ENCODE results near the gene TMEM205.

Gene TMEM205

GRCh38 chr19:11373166-11373884 lies 27.3 kb upstream of the TMEM205 start:
- peaks cover 0 to 15% (median 6%) of the 10 kb centered on the region in 4 experiments for H3K36me3 ChIP-seq (ENCODE audit: control insufficient read depth in 4 of 4, insufficient read depth in 4 of 4, low read length in 3 of 4)
- peak; percentile 40 to 71 (median 64) for DNase-seq
- H3K9me3 ChIP-seq (ENCODE audit: control extremely low read depth in 1 of 5, control insufficient read depth in 4 of 5, insufficient read depth in 2 of 5, low read depth in 1 of 5, low read length in 4 of 5), result no peaks in the 10 kb centered on the region
- peak overlapping the region in 1 of 2 experiments; percentile 46 for H3K27ac ChIP-seq (ENCODE audit: insufficient read depth in 1 of 2, low read depth in 1 of 2, low read length in 2 of 2, poor library complexity in 1 of 2, severe bottlenecking in 2 of 2)
- 68% methylated on average over 6 of the region's 10 CpGs for WGBS (ENCODE audit: insufficient coverage)
- H3K27me3 ChIP-seq (replicated peaks in 2 of 5; ENCODE audit: control insufficient read depth in 4 of 5, insufficient read depth in 5 of 5, low read length in 4 of 5), result no peaks in the 10 kb centered on the region
- POLR2A ChIA-PET, result interaction anchor here (2.4 kb wide), 1 partner anchor 27 kb away, joined by 10 read pairs; the partner anchor contains the start of genes CCDC159 and TMEM205
- peaks cover 15 to 47% (median 41%) of the 10 kb centered on the region in 4 experiments for H3K4me1 ChIP-seq (ENCODE audit: control extremely low read depth in 1 of 4, control insufficient read depth in 4 of 4, insufficient read depth in 4 of 4, low read length in 3 of 4)
- peak overlapping the region in 5 of 7 experiments; percentile 67 to 94 (median 89) for H3K4me3 ChIP-seq (ENCODE audit: control insufficient read depth in 1 of 7, extremely low read depth in 1 of 7, insufficient read depth in 4 of 7, low read depth in 2 of 7, low read length in 6 of 7)
- CTCF ChIA-PET, result interaction anchor here (0.7 to 2.1 kb wide), 6 partner anchors 11 to 84 kb away, joined by 3 to 7 read pairs (median 4); partner anchors contain the start of gene RGL3

GRCh38 chr19:11370744-11371143 lies 24.7 kb upstream of the TMEM205 start:
- no peak overlapping the region for H3K4me3 ChIP-seq (ENCODE audit: control insufficient read depth in 1 of 7, extremely low read depth in 1 of 7, insufficient read depth in 4 of 7, low read depth in 2 of 7, low read length in 6 of 7)
- no peak overlapping the region for H3K27ac ChIP-seq (ENCODE audit: insufficient read depth in 1 of 2, low read depth in 1 of 2, low read length in 2 of 2, poor library complexity in 1 of 2, severe bottlenecking in 2 of 2)
- CTCF ChIA-PET, result interaction anchor here (1.1 kb wide), 1 partner anchor 10 kb away, joined by 3 read pairs; no protein-coding TSS in a partner anchor
- WGBS (ENCODE audit: insufficient coverage), result 100% methylated on average over 2 of the region's 2 CpGs
- POLR2A ChIA-PET, result no interaction called here
- no peaks in the 10 kb centered on the region for H3K27me3 ChIP-seq (replicated peaks in 2 of 5; ENCODE audit: control insufficient read depth in 4 of 5, insufficient read depth in 5 of 5, low read length in 4 of 5)
- H3K36me3 ChIP-seq (ENCODE audit: control insufficient read depth in 4 of 4, insufficient read depth in 4 of 4, low read length in 3 of 4), result peaks cover 0 to 26% (median 10%) of the 10 kb centered on the region in 4 experiments
- no peak for DNase-seq
- H3K9me3 ChIP-seq (ENCODE audit: control extremely low read depth in 1 of 5, control insufficient read depth in 4 of 5, insufficient read depth in 2 of 5, low read depth in 1 of 5, low read length in 4 of 5), result no peaks in the 10 kb centered on the region
- peaks cover 4 to 22% (median 19%) of the 10 kb centered on the region in 4 experiments for H3K4me1 ChIP-seq (ENCODE audit: control extremely low read depth in 1 of 4, control insufficient read depth in 4 of 4, insufficient read depth in 4 of 4, low read length in 3 of 4)

DNA sequence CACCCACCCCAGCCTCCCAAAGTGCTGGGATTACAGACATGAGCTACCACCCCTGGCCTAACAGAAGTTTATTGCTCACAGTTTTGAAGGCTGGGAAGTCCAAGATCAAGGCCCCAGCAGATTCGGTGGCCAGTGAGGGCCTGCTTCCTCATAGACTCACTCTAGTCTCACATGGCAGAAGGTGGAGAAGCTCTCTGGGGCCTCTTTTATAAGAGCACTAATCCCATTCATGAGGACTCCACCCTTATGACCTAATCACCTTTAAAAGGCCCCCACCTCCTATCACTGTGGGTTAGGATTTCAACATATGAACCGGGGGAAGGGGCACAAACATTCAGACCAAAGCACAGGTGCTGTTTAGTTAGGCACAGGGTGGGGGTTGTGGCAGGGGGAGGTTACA lies 21.5 kb upstream of the TMEM205 start:
- WGBS (ENCODE audit: insufficient coverage), result 86% methylated on average over 2 of the region's 2 CpGs
- Histone ChIP-seq H3K9me3 (ENCODE audit: control extremely low read depth in 1 of 5, control insufficient read depth in 4 of 5, insufficient read depth in 2 of 5, low read depth in 1 of 5, low read length in 4 of 5) (no peaks in the 10 kb centered on the region), H3K4me1 (ENCODE audit: control extremely low read depth in 1 of 4, control insufficient read depth in 4 of 4, insufficient read depth in 4 of 4, low read length in 3 of 4) (no peaks in the 10 kb centered on the region), H3K27ac (ENCODE audit: insufficient read depth in 1 of 2, low read depth in 1 of 2, low read length in 2 of 2, poor library complexity in 1 of 2, severe bottlenecking in 2 of 2) (no peak overlapping the region), H3K4me3 (ENCODE audit: control insufficient read depth in 1 of 7, extremely low read depth in 1 of 7, insufficient read depth in 4 of 7, low read depth in 2 of 7, low read length in 6 of 7) (no peak overlapping the region), H3K36me3 (ENCODE audit: control insufficient read depth in 4 of 4, insufficient read depth in 4 of 4, low read length in 3 of 4) (peaks cover 0 to 44% (median 13%) of the 10 kb centered on the region in 4 experiments), H3K27me3 (replicated peaks in 2 of 5; ENCODE audit: control insufficient read depth in 4 of 5, insufficient read depth in 5 of 5, low read length in 4 of 5) (no peaks in the 10 kb centered on the region)
- POLR2A ChIA-PET, result no interaction called here
- CTCF ChIA-PET, result interaction anchor here (0.7 to 2.8 kb wide), 7 partner anchors 8 to 107 kb away, joined by 3 to 12 read pairs (median 3); no protein-coding TSS in a partner anchor
- DNase-seq, result no peak

DNA sequence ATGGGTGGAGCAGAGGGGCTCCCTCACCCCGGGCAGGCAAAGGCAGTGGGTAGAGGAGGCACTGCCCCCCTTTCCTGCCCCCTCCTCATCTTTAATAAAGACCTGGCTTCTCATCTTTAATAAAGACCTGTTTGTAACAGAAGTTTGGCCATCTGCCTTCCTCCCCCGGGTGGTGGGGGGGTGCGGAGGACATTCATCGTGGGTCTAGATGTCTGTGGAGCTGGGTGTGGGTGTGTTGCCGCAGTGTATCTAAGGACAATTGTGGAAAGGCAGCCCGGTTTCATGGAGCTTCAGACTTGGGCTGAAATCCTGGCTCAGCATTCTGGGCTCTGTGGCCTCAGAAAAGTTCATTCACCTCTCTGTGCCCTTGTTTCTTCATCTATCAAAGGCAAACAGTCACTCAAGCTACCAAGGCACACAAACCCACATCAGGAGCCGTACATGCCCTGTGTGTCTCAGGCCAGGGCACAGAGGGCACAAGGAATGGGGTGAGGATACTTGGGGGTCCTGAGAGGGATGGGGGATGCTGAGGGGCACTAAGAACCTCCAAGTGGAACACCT lies 19.6 kb upstream of the TMEM205 start:
- Histone ChIP-seq H3K4me1 (ENCODE audit: control extremely low read depth in 1 of 4, control insufficient read depth in 4 of 4, insufficient read depth in 4 of 4, low read length in 3 of 4) (no peaks in the 10 kb centered on the region), H3K27ac (ENCODE audit: insufficient read depth in 1 of 2, low read depth in 1 of 2, low read length in 2 of 2, poor library complexity in 1 of 2, severe bottlenecking in 2 of 2) (no peak overlapping the region), H3K27me3 (replicated peaks in 2 of 5; ENCODE audit: control insufficient read depth in 4 of 5, insufficient read depth in 5 of 5, low read length in 4 of 5) (no peaks in the 10 kb centered on the region), H3K36me3 (ENCODE audit: control insufficient read depth in 4 of 4, insufficient read depth in 4 of 4, low read length in 3 of 4) (peaks cover 0 to 47% (median 13%) of the 10 kb centered on the region in 4 experiments), H3K9me3 (ENCODE audit: control extremely low read depth in 1 of 5, control insufficient read depth in 4 of 5, insufficient read depth in 2 of 5, low read depth in 1 of 5, low read length in 4 of 5) (no peaks in the 10 kb centered on the region), H3K4me3 (ENCODE audit: control insufficient read depth in 1 of 7, extremely low read depth in 1 of 7, insufficient read depth in 4 of 7, low read depth in 2 of 7, low read length in 6 of 7) (no peak overlapping the region)
- ChIA-PET POLR2A (interaction anchor here (0.6 kb wide), 1 partner anchor 43 kb away, joined by 3 read pairs; no protein-coding TSS in a partner anchor), CTCF (interaction anchor here (1.3 kb wide), 1 partner anchor 9 kb away, joined by 3 read pairs; the partner anchor contains the start of gene SWSAP1)
- DNase-seq, result no peak
- WGBS (ENCODE audit: insufficient coverage), result 100% methylated on average over 1 of the region's 7 CpGs

GRCh38 chr19:11364935-11365334 lies 18.9 kb upstream of the TMEM205 start:
- Histone ChIP-seq H3K27ac (ENCODE audit: insufficient read depth in 1 of 2, low read depth in 1 of 2, low read length in 2 of 2, poor library complexity in 1 of 2, severe bottlenecking in 2 of 2) (no peak overlapping the region), H3K9me3 (ENCODE audit: control extremely low read depth in 1 of 5, control insufficient read depth in 4 of 5, insufficient read depth in 2 of 5, low read depth in 1 of 5, low read length in 4 of 5) (no peaks in the 10 kb centered on the region), H3K27me3 (replicated peaks in 2 of 5; ENCODE audit: control insufficient read depth in 4 of 5, insufficient read depth in 5 of 5, low read length in 4 of 5) (no peaks in the 10 kb centered on the region), H3K36me3 (ENCODE audit: control insufficient read depth in 4 of 4, insufficient read depth in 4 of 4, low read length in 3 of 4) (peaks cover 0 to 46% (median 13%) of the 10 kb centered on the region in 4 experiments), H3K4me1 (ENCODE audit: control extremely low read depth in 1 of 4, control insufficient read depth in 4 of 4, insufficient read depth in 4 of 4, low read length in 3 of 4) (no peaks in the 10 kb centered on the region), H3K4me3 (ENCODE audit: control insufficient read depth in 1 of 7, extremely low read depth in 1 of 7, insufficient read depth in 4 of 7, low read depth in 2 of 7, low read length in 6 of 7) (no peak overlapping the region)
- ChIA-PET CTCF (no interaction called here), POLR2A (no interaction called here)
- WGBS (ENCODE audit: insufficient coverage), result 100% methylated on average over 1 of the region's 5 CpGs
- DNase-seq, result no peak

DNA sequence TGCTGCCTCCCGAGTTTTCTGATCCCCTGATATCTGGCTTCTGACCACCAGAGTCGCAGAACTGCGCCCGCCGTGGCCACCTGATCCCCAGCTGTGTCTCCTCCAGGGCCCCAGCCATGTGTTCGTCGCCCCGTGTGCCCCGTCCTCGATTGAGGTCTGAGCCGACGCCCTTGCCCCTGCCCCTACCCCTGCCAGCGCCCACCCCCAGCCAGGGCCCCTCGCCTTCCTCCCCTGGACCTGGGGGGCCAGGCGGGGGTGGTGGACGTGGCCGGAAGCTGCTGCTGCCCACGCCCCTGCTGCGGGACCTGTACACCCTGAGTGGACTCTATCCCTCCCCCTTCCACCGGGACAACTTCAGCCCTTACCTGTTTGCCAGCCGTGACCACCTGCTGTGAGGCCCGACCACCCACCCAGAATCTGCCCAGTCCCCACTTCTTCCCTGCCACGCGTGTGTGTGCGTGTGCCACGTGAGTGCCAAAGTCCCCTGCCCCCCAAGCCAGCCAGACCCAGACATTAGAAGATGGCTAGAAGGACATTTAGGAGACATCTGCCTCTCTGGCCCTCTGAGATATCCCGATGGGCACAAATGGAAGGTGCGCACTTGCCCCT lies 18.3 kb upstream of the TMEM205 start:
- ChIA-PET POLR2A (no interaction called here), CTCF (no interaction called here)
- no peak for DNase-seq
- Histone ChIP-seq H3K9me3 (ENCODE audit: control extremely low read depth in 1 of 5, control insufficient read depth in 4 of 5, insufficient read depth in 2 of 5, low read depth in 1 of 5, low read length in 4 of 5) (no peaks in the 10 kb centered on the region), H3K4me1 (ENCODE audit: control extremely low read depth in 1 of 4, control insufficient read depth in 4 of 4, insufficient read depth in 4 of 4, low read length in 3 of 4) (no peaks in the 10 kb centered on the region), H3K27ac (ENCODE audit: insufficient read depth in 1 of 2, low read depth in 1 of 2, low read length in 2 of 2, poor library complexity in 1 of 2, severe bottlenecking in 2 of 2) (no peak overlapping the region), H3K36me3 (ENCODE audit: control insufficient read depth in 4 of 4, insufficient read depth in 4 of 4, low read length in 3 of 4) (peaks cover 0 to 43% (median 11%) of the 10 kb centered on the region in 4 experiments), H3K27me3 (replicated peaks in 2 of 5; ENCODE audit: control insufficient read depth in 4 of 5, insufficient read depth in 5 of 5, low read length in 4 of 5) (no peaks in the 10 kb centered on the region), H3K4me3 (ENCODE audit: control insufficient read depth in 1 of 7, extremely low read depth in 1 of 7, insufficient read depth in 4 of 7, low read depth in 2 of 7, low read length in 6 of 7) (no peak overlapping the region)
- WGBS (ENCODE audit: insufficient coverage), result 96% methylated on average over 24 of the region's 28 CpGs

Data from common myeloid progenitor, CD34-positive (primary cell).